Fibroblast of peridontal ligament (primary cell): ENCODE measurements around the gene CPLANE2.
"Not testable (repeated sequence)": the region's sequence is repeated elsewhere in the genome, so short reads cannot be mapped to it uniquely, and the experiment has no call there.

Experiments used
- DNase-seq: peaks from one replicate; pipeline ENCODE4 v3.0.0-alpha.2; 2010; ENCODE audit errors: extremely low read depth

Gene CPLANE2

DNA sequence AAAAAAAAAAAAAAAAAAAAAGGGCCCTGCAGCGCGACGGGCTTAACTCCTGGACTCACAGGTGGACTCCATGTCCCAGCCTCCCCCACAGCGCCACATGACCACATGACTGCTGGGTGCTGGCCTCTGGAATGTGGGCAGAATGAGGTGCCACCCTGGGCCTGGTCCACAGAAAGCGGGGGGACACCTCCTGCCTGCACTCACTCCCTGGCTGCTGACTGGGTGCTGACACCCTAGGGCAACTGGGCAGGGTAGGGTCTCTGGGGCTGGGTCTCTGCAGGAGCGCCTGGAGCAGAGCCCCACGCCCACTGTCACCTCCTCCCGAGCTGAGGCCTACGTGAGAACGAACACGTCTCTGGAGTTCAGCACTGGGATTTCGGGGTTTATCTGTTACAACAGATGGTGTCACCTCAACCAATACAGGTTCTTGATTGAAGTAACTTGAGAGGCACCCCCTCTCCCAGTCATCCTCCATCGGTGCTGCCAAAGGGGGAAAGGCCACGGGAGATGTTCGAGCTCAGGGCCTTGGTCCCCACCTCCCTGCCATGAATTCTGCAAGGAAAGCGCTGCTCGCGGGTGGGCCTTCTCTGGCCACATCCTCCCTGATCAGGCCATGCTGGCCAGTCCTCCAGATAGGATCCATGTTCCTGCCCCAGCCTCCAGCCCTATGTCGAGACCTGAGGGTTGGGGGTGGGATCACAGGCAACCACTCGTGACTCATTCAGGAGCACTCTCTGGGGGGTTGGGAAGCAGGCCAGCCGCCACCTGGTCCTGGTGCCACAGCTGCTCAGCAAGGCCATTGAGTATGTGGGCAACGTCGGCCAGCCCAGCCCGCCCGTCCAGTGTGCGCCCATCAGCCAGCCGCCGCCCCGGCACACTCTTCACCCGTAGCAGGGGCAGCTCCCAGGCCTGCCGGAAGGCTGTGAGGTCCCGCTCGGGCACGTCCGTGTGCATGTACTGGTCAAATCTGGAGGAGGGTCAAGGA, 5.4 kb downstream of the CPLANE2 start:
- no peak for DNase-seq

DNA sequence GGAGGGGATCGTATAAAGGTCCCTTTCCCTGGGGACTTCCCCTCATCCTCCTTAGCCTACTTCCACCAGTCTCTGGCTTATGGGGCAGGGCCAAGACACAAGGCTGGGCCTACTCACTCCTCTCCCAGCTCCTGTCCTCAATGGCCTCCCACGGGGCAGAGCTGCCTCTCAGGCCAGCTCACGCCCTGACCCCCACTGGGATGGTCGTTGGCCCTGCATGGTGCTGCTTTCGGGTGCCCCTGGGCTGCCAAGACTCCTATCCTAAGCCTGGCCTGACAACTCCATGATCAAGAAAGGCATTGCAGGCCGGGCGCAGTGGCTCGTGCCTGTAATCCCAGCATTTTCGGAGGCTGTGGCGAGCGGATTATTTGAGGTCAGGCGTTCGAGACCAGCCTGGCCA, 6.2 kb downstream of the CPLANE2 start:
- DNase-seq = no peak

DNA sequence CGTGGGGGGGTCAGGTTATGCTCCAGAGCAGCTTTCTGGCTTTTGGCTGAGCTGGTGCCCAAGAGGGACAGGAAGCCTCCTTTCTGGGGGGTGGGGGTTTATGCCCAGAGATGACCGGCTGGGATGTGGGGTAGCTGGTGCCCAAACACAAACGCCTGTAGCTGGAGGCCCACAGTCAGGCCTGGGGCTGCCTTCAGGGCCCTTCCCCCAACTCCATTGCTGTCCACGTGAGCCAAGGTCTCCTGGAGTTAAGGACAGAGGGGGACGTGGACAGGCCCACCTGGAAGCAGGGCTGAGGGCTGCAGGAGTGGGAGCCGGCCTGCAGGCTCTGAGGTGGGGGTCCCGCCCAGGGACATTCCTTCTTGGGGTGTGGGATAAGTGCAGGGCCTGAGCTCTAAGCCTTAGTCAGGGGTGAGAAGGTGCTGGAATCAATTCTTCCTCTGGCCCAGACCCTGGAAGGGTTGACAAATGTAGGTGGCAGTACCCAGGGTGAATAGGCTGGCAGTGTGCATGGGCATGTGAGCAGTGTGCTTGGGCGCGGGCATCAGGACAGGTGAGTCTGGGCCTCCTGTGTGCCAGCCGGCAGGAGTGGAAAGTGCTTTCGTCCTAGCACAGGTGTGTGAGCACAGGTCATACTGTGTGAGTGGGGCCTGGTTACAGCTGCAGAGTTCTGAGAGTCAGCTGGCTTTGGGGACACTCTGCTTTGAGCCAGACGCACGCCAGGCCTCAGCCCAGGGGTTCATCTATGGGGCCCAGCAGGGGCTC, 6.8 kb downstream of the CPLANE2 start:
- DNase-seq = no peak

DNA sequence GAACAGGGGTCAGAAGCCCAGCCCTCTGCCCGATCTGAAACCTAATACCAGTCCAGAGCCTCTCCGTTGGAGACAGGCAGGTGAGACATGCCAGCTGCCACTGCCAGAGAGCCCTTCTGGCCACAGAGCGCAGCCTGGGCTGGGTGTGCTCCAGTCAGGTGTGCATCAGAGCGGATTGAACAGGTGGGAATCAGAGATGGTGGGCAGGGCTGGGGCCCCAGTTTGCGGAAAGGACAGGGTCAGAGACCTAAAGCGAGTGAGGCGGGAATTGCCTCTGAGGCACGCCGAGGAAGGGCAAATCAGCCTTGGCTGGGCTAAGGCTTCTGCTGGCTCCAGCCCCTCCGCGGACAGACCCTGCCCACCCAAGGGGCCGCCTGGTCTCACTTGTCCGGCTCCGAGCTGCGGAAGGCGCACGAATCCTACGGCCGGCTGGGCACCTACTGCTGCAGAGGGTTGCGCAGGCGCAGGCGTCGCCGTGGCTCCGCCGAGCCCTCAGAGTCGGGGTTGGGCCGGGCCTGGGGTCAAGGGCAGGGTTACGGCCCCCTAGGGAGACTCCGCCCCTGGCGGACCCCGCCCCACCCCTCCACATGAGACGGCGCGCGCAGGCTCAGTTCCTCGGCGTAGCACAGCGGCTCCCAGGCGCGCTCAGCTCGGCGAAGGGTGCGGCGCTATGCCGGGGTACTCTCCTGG, 10.3 kb downstream of the CPLANE2 start:
- no peak for DNase-seq

DNA sequence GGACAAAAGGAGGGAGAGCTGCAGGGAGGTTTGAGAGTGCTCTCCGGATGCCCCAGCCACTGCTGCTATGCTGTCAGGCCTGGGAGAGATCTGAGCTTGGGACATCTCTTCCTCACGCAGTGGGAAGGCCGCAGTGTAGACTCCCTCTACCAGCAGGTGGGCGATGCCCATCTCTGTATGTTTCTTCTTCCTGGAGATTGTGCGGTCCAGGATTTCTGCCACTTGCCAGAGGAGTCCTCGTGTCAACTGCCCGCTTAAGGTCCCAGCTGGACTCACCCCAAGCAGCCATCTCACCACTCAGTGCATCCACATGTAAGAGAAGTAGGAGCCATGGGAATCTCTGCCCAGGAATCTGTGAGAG, 10.9 kb downstream of the CPLANE2 start:
- no peak for DNase-seq

DNA sequence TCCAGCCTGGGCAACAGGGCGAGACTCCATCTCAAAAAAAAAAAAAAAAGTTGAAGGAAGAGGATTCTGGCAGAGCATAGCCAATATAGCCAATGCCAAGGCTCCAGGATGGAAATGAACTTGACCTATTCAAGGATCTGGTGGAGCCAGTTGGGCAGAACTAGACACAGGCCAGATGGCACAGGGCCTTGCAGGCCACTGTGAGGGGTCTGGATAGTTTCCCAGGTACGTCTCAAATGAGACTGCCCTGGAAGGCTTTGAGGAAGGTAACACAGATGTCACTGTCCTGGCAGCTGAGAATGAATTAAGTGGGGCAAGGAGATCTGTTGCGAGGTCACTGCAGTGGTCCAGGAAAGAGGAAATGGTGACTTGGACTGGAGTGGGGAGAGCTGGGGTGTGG, 12.5 kb downstream of the CPLANE2 start:
- DNase-seq = no peak

DNA sequence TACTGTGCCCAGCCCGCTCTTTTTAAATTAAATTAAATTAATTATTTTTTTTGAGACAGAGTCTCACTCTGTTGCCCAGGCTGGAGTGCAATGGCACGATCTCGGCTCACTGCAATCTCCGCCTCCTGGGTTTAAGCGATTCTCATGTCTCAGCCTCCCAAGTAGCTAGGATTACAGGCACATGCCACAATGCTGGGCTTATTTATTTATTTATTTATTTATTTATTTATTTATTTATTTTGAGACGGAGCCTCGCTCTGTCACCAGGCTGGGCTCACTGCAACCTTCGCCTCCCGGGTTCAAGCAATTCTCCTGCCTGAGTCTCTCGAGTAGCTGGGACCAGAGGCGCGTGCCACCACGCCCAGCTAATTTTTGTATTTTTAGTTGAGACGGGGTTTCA, 14.3 kb downstream of the CPLANE2 start:
- DNase-seq = not testable (repeated sequence)

DNA sequence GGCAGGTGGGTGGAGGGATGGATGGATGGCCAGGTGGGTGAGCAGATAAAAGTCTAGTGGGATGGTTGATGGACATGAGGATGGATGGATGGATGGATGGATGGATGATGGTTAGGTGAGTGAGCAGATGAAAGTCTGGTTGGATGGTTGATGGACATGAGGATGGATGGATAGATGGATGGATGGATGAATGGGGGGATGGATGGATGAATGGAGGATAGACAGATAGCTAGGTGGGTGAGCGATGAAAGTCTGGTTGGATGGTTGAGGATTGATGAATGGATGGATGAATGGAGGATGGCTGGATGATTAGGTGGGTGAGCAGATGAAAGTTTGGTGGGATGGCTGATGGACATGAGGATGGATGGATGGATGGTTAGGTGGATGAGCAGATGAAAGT, 15.5 kb downstream of the CPLANE2 start:
- no peak for DNase-seq

DNA sequence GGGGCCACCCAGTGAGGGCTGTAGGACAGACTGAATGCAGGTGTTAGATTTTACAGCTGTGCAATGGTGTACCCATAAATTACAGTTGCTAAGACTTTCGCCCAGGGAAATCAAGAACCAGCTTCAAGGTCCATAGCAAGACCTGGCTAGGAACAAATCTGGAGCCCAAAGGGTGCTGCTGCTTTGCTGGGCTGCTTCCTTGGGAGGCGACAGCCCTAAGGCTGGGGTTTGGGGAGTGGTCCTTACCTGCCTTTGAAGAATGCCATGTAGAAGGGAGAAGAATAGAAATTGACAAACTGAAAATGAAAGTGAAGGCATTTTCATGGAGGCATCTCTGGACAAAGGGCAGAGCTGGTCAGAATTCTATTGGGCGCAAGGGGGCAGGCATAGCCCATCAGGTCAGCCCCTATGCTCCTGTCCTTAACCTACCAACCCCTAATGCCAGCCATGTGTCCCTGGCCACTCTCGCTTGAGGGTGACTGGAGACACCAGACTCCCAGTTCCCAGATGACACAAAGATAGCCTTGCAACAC, 16.9 kb downstream of the CPLANE2 start:
- DNase-seq = no peak

DNA sequence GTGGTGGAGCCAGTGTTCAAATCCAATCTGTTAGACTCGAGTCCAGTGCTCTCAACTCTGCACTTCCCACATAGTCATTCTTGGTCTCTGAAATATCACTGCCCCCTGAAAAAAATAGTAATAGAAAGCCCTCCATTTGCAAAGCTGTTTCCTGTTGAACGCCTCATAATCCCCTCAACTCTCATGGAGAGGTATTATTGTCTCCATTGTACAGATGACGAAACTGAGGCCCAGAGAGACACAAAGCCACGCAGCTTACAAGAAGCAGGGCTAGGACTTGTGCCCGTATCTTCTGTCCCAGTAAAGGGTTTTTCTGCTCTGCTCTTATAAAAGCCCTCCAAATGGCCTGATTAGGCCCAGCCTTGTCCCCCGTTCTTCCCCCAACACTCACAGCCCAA, 18.3 kb downstream of the CPLANE2 start:
- DNase-seq = no peak

DNA sequence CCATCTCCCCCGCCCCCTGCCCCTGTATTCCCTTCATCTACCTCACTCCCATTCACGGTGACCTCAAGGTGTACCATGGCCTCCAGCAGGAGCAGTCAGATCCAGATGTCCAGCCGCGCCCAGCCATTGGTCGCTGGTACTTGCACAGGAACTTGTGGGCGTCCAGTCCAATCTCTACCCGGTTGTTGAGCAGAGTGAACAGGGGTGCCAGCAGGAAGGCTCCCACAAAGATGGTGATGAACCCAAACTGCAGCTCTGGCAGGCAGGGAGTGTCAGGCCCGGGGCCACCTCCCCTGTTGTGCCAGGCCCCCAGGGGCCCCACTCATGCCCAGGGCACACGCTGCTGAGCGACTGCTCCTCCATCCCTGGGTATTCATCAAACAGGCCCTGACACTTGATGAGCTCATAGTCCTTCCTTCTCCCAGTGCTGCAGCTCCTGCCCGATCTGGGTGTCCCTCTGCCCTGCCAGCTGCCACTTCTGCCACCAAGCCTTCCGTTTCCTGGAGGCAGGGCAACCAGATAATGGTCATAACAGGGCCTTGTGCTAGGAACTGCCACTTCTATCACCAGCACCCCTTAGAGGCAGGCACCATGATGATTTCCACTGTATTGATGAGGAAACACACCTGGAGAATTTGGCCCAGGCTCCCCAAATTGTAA, 18.8 kb downstream of the CPLANE2 start:
- no peak for DNase-seq

DNA sequence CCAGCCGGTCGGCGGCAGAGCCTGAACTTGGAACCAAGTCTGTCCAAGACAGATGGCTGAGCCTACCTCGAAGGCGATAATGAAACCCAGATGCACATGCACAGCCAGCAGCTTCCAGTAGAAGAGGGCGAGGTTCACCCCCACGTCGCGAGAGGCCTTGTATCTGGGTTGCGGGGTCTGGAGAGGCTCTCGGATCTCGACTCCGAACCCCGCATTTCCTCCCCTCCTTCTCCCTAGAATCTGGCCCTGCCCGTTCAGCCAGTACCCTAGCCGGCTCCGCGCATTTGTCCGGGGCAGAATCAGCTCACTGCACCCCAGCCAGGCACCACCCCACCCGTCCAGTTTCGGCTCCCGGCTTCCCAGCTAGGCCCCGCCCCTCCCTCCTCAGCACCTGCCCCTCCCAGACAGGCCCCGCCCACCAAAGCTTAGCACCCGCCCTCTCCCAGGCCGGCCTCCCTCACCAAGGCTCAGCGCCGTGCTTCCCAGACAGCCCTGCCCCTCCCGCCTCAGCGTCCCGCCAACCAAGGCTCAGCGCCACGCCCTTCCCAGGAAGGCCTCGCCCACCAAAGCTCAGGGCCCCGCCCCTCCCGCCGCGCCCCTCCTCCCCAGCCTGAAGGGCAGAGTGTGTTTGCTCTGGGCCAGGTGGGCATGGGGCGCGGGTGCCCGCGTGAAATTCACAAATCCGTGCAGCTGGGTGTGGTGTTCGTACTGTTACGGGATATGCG, 19.8 kb downstream of the CPLANE2 start:
- peak; percentile 92 for DNase-seq

DNA sequence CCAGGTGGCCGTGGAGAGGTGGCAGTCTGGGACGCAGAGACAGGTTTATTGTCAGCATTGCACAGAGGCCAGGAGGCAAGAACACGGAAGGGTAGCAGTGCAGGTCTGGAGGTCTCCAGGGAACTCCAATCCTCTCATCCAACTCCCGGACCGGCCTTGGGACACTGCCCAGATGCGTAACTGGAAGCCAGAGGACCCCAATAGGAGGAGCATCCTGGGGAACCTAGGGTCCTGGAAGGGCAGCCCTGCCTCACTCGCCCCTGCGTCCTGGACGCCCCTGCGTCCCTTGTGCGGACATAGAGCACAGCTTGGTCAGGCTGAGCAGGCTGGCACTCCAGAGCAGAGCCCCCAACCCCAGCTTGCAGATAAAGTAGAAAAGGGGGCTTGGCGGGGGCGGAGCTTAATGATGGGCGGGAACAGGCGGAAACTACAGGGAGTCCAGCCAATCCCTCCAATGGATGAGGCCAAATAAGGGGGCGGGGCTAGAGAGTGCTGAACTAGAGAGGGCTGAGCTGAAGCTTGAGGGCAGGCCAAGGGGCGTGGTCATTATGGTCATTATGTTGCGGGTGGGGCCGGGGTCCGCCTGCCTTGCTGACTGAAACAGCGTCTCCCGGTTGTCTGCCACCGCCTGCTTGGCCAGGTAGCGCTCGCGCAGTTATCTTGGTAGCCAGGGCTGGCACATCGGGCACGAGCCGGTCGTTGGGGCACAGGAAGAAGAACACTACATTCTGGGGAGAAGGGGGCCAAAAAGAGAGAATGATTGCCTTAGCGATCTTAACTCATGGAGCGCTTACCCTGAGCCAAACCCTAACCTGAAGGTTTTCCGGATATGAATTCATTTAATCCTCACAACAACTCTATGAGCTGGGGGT, 20.9 kb downstream of the CPLANE2 start:
- DNase-seq = peak; percentile 60

DNA sequence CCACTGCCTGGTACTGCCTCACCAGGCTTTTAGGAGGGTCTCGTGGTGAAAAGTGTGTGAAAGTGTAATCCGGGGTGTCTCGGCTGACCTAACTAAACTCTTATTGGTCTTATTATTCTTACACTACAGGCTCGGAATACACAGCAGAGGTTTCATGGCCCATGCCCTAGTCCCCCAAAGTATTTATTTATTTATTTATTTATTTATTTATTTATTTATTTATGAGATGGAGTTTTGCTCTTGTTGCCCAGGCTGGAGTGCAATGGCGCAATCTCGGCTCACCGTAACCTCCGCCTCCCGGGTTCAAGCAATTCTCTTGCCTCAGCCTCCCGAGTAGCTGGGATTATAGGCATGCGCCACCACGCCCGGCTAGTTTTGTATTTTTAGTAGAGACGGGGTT, 21.7 kb downstream of the CPLANE2 start:
- not testable (repeated sequence) for DNase-seq

DNA sequence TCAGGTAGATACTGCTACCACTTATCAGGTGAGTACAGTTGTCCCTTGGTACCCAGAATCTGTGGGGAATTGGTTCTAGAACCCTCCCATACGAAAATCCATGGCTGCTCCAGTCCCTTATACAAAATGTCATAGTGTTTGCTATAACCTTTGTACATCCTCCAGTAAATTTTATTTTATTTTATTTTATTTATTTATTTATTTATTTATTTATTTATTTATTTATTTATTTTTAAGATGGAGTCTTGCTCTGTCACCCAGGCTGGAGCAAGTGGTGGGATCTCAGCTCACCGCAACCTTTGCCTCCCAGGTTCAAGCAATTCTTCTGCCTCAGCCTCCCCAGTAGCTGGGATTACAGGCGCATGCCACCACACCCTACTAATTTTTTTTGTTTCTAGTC, 23.4 kb downstream of the CPLANE2 start:
- not testable (repeated sequence) for DNase-seq

DNA sequence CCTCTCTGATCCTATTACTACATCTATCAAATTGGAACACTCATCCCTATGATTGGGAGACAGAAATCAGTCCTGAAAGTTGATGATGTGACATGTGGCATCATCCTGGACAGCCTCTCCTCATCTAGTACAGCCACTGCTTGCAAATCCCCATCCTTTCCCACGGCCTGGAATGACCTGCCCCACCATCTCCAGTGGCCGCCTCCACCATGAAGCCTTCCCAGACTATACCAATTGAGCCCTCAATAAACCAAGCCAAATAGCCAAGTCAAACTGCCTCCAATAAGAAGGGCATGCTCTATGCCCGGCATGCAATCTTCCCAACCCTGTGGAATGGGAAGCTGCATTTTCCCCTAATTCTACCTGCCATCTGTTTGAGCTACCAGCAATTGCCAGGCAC, 24.0 kb downstream of the CPLANE2 start:
- no peak for DNase-seq

DNA sequence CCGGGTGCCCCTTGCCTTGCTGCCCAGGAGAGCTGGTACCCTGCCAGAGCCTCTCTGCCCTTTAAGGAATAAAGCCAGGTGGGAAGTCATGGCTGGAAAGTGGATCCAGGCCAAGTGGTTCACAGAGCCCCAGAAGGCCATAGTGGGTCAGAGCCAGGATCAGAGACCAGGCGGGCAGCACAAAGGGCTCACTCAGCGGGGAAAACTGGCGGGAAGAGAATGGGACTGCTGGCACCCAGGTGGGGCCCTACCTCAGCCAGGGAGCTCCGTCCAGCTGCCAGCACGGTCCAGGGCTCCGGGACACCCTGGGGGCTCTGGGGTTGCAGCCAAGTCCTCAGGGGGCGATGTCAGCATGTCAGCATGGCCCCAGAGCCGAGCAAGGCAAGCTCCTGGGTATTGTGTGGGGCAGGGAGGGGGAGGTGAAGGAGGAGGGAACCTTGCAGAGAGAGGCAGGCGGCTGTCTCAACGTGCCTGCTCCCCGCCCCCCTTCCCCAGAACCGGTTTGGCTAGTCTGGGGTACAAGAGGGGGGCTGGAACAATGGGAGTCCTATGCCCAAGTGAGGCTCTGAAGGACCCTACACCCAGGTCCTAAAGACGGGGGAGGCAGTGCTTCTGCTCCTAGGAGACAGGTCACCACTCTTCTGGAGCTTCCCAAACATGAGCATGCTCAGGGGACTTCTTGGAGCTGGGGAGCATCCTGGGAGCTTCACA, 24.6 kb downstream of the CPLANE2 start, which contains the start of gene ARHGEF19:
TSS of gene ARHGEF19 (minus strand) at position 402 of the 711 bp plus-strand sequence. CDS start 3,598 bp downstream, outside the sequence.
- no peak for DNase-seq

DNA sequence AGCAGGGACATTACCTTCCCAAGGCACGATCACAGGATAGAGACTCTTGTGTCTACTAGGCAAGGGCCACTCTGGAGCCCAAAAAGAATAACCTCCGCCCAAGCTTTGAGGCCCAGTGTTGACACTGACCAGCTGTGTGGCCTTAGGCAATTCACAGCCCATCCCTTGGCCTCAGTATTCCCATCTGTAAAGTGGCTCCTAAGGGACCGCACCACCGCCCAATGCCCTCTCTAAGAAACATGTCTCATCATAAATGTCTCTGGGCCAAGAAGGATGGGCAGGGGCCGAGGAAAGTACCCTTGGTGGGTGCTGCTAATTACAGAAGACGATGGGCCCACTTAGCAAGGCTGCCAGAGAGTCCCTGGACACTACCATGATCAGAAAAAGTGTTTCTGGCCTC, 25.2 kb downstream of the CPLANE2 start:
- no peak for DNase-seq

DNA sequence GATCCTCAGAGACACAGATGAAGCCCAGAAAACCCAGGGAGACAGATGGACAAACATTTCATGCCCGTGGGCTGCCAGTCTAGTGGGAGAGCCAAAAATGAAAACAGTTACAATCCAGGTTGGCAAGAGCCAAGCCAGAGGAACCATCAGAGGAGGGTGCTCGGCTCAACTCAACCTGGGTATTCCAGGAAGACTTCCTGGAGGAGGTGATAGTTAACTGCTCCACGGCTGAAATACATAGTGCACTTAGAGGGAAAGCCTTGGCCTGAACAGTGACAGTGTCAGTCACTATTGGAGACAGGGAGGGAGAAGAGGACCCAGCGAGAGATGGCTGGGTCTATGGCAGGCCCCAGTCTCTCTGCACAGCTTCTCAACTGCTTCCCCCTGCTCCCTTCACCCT, 26.4 kb downstream of the CPLANE2 start:
- DNase-seq = no peak
